Esophagus muscularis mucosa (tissue), 4 donors: ENCODE results near the gene NCKAP5.

Source experiments
- EP300 ChIP-seq: sonication (generic); formaldehyde crosslinking; IDR thresholded peaks from one replicate; pipeline ENCODE4 v1.6.1; 2017; ENCODE audit warnings: antibody characterized with exemption
- POLR2A ChIP-seq: fragments of 450-650 bp; IDR thresholded peaks from one replicate; pipeline ENCODE4 v1.6.1; 2017; ENCODE audit warnings: antibody characterized with exemption, moderate library complexity, mild to moderate bottlenecking, low read depth
- TF ChIP-seq, protein P1 (sequence below), 3 experiments: fragments of 200-600 bp in 2 of 3; fragments of 450-650 bp in 1 of 3; sonication (generic) in 2 of 3; IDR thresholded peaks; one replicate each; pipeline ENCODE4 v1.5.1; 2017 to 2019; ENCODE audit warnings: antibody characterized with exemption in 3 of 3, mild to moderate bottlenecking in 2 of 3, moderate library complexity in 1 of 3

DNA sequence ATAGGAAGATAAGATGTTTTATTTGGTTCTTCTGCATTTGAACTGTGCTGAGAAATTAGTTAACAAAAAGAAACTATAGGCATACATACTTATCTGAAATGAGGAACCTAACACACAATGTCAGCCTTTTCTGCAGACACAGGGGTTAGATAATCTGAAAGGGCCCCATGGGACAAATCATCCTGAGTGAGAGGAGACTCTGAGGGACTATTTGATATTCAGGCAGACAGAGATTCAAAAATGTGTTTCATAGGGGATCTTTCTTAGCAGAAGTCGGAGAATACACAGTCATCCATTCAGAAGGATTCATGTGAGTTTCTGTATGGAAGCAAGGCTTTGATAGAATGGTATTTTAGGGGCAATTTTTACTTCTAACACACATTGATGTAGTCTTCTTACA is 79.1 kb downstream of the NCKAP5 start:
- TF ChIP-seq EP300 (no peak), POLR2A (no peak)
- TF ChIP-seq, protein P1, sequence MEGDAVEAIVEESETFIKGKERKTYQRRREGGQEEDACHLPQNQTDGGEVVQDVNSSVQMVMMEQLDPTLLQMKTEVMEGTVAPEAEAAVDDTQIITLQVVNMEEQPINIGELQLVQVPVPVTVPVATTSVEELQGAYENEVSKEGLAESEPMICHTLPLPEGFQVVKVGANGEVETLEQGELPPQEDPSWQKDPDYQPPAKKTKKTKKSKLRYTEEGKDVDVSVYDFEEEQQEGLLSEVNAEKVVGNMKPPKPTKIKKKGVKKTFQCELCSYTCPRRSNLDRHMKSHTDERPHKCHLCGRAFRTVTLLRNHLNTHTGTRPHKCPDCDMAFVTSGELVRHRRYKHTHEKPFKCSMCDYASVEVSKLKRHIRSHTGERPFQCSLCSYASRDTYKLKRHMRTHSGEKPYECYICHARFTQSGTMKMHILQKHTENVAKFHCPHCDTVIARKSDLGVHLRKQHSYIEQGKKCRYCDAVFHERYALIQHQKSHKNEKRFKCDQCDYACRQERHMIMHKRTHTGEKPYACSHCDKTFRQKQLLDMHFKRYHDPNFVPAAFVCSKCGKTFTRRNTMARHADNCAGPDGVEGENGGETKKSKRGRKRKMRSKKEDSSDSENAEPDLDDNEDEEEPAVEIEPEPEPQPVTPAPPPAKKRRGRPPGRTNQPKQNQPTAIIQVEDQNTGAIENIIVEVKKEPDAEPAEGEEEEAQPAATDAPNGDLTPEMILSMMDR (IDR thresholded peaks at IDR 0.05): no peak
